ENCODE data around the gene FOSL2. TPM values are rescaled to one million over a fixed set of nuclear protein-coding genes. Genes with fewer than 3 reads are reported as not detected.

FOSL2 gene
- total RNA-seq, 1 experiment from 2014 or later = 4.0 TPM

DNA sequence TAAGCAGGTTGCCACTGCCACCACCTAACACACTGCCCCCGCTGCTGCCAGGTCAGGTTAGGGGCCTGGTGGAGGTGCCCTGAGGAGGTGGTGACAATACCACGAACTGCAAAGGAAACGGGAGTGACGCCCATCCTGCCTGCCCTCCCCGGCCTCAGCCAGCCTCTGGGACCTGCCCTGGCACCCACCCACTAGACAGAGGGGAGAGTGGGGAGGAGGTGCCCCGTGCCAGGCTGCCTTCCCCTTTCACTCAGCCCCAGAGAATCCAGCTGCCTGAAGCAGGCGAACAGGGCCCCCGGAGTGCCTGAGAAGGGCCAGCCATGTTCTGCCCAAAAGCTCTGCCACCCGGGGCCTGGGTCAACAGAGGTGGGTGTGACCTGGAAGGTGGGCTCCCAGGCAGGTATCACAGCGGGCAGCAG, 44.5 kb upstream of the FOSL2 start:
- no peak overlapping the region for H3K27ac Mint-ChIP-seq
- H3K4me1 Mint-ChIP-seq = peaks cover 13% of the 10 kb centered on the region
- no peaks in the 10 kb centered on the region for H3K9me3 Mint-ChIP-seq
- ATAC-seq (no peak), DNase-seq (ENCODE audit: low spot score) (no peak)
- TF ChIP-seq CREM (CRISPR knock-in tag; IDR thresholded peaks at IDR 0.05) (no peak), MYBL2 (CRISPR knock-in tag; IDR thresholded peaks at IDR 0.05) (no peak), USF2 (CRISPR knock-in tag; IDR thresholded peaks at IDR 0.05) (no peak), ATF3 (CRISPR knock-in tag; conservative IDR thresholded peaks at IDR 0.05) (no peak), ZNF532 (CRISPR knock-in tag; IDR thresholded peaks at IDR 0.05; ENCODE audit: borderline replicate concordance) (no peak), NR3C1 (CRISPR knock-in tag; conservative IDR thresholded peaks at IDR 0.05; ENCODE audit: low read depth) (no peak), ZNF263 (CRISPR knock-in tag; IDR thresholded peaks at IDR 0.05; ENCODE audit: low read depth) (no peak), ZNF512 (CRISPR knock-in tag; IDR thresholded peaks at IDR 0.05; ENCODE audit: borderline replicate concordance) (no peak), NFATC4 (CRISPR knock-in tag; IDR thresholded peaks at IDR 0.05) (no peak), ZNF416 (CRISPR knock-in tag; IDR thresholded peaks at IDR 0.05) (no peak)
- CTCF ChIA-PET = no interaction called here
- no peaks in the 10 kb centered on the region for H3K36me3 Mint-ChIP-seq
- H3K27me3 Mint-ChIP-seq (ENCODE audit: low read depth) = no peaks in the 10 kb centered on the region
- H3K4me3 Mint-ChIP-seq = no peak overlapping the region
- POLR2A ChIA-PET = no interaction called here

- Mint-ChIP-seq H3K27me3 (ENCODE audit: low read depth) (no peaks in the 10 kb centered on the region), H3K36me3 (no peaks in the 10 kb centered on the region)
- CTCF ChIA-PET = no interaction called here
Observed at GRCh38 chr2:28348921-28349320, 43.7 kb upstream of the FOSL2 start.

More at GRCh38 chr2:28348921-28349320, 43.7 kb upstream of the FOSL2 start:
- ATAC-seq (no peak), DNase-seq (ENCODE audit: low spot score) (no peak)
- Mint-ChIP-seq H3K4me3 (no peak overlapping the region), H3K9me3 (no peaks in the 10 kb centered on the region), H3K4me1 (peaks cover 10% of the 10 kb centered on the region; the same call in 1 of the 2 replicates), H3K27ac (no peak overlapping the region)
- POLR2A ChIA-PET = no interaction called here
- TF ChIP-seq, protein P1, sequence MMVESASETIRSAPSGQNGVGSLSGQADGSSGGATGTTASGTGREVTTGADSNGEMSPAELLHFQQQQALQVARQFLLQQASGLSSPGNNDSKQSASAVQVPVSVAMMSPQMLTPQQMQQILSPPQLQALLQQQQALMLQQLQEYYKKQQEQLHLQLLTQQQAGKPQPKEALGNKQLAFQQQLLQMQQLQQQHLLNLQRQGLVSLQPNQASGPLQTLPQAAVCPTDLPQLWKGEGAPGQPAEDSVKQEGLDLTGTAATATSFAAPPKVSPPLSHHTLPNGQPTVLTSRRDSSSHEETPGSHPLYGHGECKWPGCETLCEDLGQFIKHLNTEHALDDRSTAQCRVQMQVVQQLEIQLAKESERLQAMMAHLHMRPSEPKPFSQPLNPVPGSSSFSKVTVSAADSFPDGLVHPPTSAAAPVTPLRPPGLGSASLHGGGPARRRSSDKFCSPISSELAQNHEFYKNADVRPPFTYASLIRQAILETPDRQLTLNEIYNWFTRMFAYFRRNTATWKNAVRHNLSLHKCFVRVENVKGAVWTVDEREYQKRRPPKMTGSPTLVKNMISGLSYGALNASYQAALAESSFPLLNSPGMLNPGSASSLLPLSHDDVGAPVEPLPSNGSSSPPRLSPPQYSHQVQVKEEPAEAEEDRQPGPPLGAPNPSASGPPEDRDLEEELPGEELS (CRISPR knock-in tag; IDR thresholded peaks at IDR 0.05) = no peak
- no peak for TF ChIP-seq EMX1 (CRISPR knock-in tag; IDR thresholded peaks at IDR 0.05)
- no peak for TF ChIP-seq RELA (CRISPR knock-in tag; IDR thresholded peaks at IDR 0.05; ENCODE audit: borderline replicate concordance)
- no peak for TF ChIP-seq RORB (CRISPR knock-in tag; IDR thresholded peaks at IDR 0.05)
- no peak for TF ChIP-seq ZNF219 (CRISPR knock-in tag; IDR thresholded peaks at IDR 0.05; ENCODE audit: borderline replicate concordance)
- no peak for TF ChIP-seq TEAD4 (CRISPR knock-in tag; IDR thresholded peaks at IDR 0.05)
- no peak for TF ChIP-seq GABPB1 (CRISPR knock-in tag; IDR thresholded peaks at IDR 0.05)
- no peak for TF ChIP-seq ZNF423 (CRISPR knock-in tag; IDR thresholded peaks at IDR 0.05)
- TF ChIP-seq USF2 (CRISPR knock-in tag; IDR thresholded peaks at IDR 0.05) = no peak
- no peak for TF ChIP-seq ZNF281 (CRISPR knock-in tag; IDR thresholded peaks at IDR 0.05)
